GM08714 (cell line): ENCODE results near the gene ZBED2.
"Not testable (repeated sequence)": the region's sequence is repeated elsewhere in the genome, so short reads cannot be mapped to it uniquely, and the experiment has no call there.

Experiments used
- H3K4me3 ChIP-seq: fragments of 200-500 bp; sonication (Bioruptor generic); 2 replicates; pipeline ENCODE4 v1.5.1; 2014; ENCODE audit warnings: mild to moderate bottlenecking, low read length, inconsistent platforms
- ZNF274 ChIP-seq: IDR thresholded peaks from 2 replicates; pipeline ENCODE4 v1.6.1; 2012; ENCODE audit warnings: mild to moderate bottlenecking, low read depth, low read length

The ZBED2 gene

GRCh38 chr3:111595232-111595631 is at the start of gene ZBED2:
Gene ZBED2, minus strand, starts transcription at chr3:111595346. Its CDS starts 1,145 bp downstream, at chr3:111594201.
- TF ChIP-seq ZNF274, result no peak
- peak within 1 kb of the TSS; percentile 19; the same call in 1 of the 2 replicates for H3K4me3 ChIP-seq

GRCh38 chr3:111639316-111639715 is 44.2 kb upstream of the ZBED2 start:
- no peak overlapping the region for H3K4me3 ChIP-seq
- TF ChIP-seq ZNF274, result no peak

- no peak for TF ChIP-seq ZNF274
- no peak overlapping the region for H3K4me3 ChIP-seq
Measured at GRCh38 chr3:111636366-111636885, 41.3 kb upstream of the ZBED2 start.

GRCh38 chr3:111635403-111635802 is 40.3 kb upstream of the ZBED2 start:
- H3K4me3 ChIP-seq, result no peak overlapping the region
- no peak for TF ChIP-seq ZNF274

- H3K4me3 ChIP-seq, result not testable (repeated sequence)
Measured at GRCh38 chr3:111630638-111631037, 35.5 kb upstream of the ZBED2 start.

GRCh38 chr3:111629018-111629417 is 33.9 kb upstream of the ZBED2 start:
- H3K4me3 ChIP-seq, result not testable (repeated sequence)

- H3K4me3 ChIP-seq, result no peak overlapping the region
Measured at GRCh38 chr3:111627092-111627491, 31.9 kb upstream of the ZBED2 start.

GRCh38 chr3:111621535-111621934 is 26.4 kb upstream of the ZBED2 start:
- TF ChIP-seq ZNF274, result no peak
- no peak overlapping the region for H3K4me3 ChIP-seq

More at GRCh38 chr3:111627092-111627491, 31.9 kb upstream of the ZBED2 start:
- TF ChIP-seq ZNF274, result no peak

GRCh38 chr3:111619833-111620232 is 24.7 kb upstream of the ZBED2 start:
- H3K4me3 ChIP-seq, result no peak overlapping the region
- TF ChIP-seq ZNF274, result no peak

GRCh38 chr3:111618945-111619344 is 23.8 kb upstream of the ZBED2 start:
- H3K4me3 ChIP-seq, result no peak overlapping the region
- TF ChIP-seq ZNF274, result no peak

- no peak overlapping the region for H3K4me3 ChIP-seq
- TF ChIP-seq ZNF274, result no peak
Measured at GRCh38 chr3:111617912-111618601, 22.9 kb upstream of the ZBED2 start.

- no peak overlapping the region for H3K4me3 ChIP-seq
- no peak for TF ChIP-seq ZNF274
Measured at GRCh38 chr3:111617406-111617805, 22.3 kb upstream of the ZBED2 start.

- TF ChIP-seq ZNF274, result no peak
- no peak overlapping the region for H3K4me3 ChIP-seq
Measured at GRCh38 chr3:111616417-111617105, 21.4 kb upstream of the ZBED2 start.

- H3K4me3 ChIP-seq, result no peak overlapping the region
- TF ChIP-seq ZNF274, result no peak
Measured at GRCh38 chr3:111615880-111616279, 20.7 kb upstream of the ZBED2 start.

- no peak overlapping the region for H3K4me3 ChIP-seq
- TF ChIP-seq ZNF274, result no peak
Measured at GRCh38 chr3:111613294-111613693, 18.1 kb upstream of the ZBED2 start.
